IMR-90 (cell line): Measurements from ENCODE around the gene ZG16B. TPM values are rescaled to one million over a fixed set of nuclear protein-coding genes. Genes with fewer than 3 reads are reported as not detected.
A peak's percentile ranks its signal among the peaks of the same experiment; 100 is the strongest.

ENCODE experiments used
- ATAC-seq: fragments of 200-7000 bp; cut with Tn5 transposase; 2 replicates; pipeline ENCODE4 v1.9.1; 2020; ENCODE audit warnings: low read depth, mild to moderate bottlenecking, moderate library complexity
- BruUV-seq: library from RNA; stranded (reverse); fragments of 400-500 nt; replicated peaks from 2 replicates; lab custom pipeline; 2021; lab: Mats Ljungman, UMichigan
- CTCF ChIA-PET: fragments of 300-600 bp; formaldehyde crosslinking; extraction: SDS; loops from one replicate; lab custom pipeline; 2021; ENCODE audit warnings: antibody characterized with exemption; lab: Yijun Ruan, JAX
- POLR2A ChIA-PET: fragments of 300-600 bp; sonication (Branson Sonifier 250); formaldehyde crosslinking; loops from one replicate; lab custom pipeline; 2022; ENCODE audit warnings: antibody characterized with exemption; ENCODE audit not compliant: unreplicated experiment; lab: Charles Lee
- DNase-seq: peaks from one replicate; pipeline ENCODE4 v3.0.0; 2013
- H2AFZ ChIP-seq: replicated peaks from 2 replicates; pipeline ENCODE3; 2013; ENCODE audit warnings: low read length, mild to moderate bottlenecking; ENCODE audit not compliant: poor library complexity
- H2AK5ac ChIP-seq: 2 replicates; pipeline ENCODE4 v1.6.1; 2013; ENCODE audit warnings: low read depth, low read length, inconsistent platforms
- H2AK9ac ChIP-seq: replicated peaks from 2 replicates; pipeline ENCODE3; 2013; ENCODE audit warnings: mild to moderate bottlenecking, low read depth, low read length, moderate library complexity; ENCODE audit not compliant: poor library complexity
- H2BK120ac ChIP-seq: 2 replicates; pipeline ENCODE4 v1.6.1; 2013; ENCODE audit warnings: low read depth, low read length, inconsistent platforms
- H2BK15ac ChIP-seq: 3 replicates; pipeline ENCODE4 v1.6.1; 2013; ENCODE audit warnings: low read depth, low read length, inconsistent platforms
- H2BK20ac ChIP-seq: 2 replicates; pipeline ENCODE4 v1.6.1; 2013; ENCODE audit warnings: low read depth, mild to moderate bottlenecking, inconsistent platforms, low read length, moderate library complexity
- H2BK5ac ChIP-seq: 2 replicates; pipeline ENCODE4 v1.6.1; 2013; ENCODE audit warnings: mild to moderate bottlenecking, low read depth, low read length, inconsistent platforms; ENCODE audit not compliant: poor library complexity, severe bottlenecking
- H3K14ac ChIP-seq: replicated peaks from 2 replicates; pipeline ENCODE4 v1.6.1; 2013; ENCODE audit warnings: low read depth, low read length, inconsistent platforms
- H3K18ac ChIP-seq: 2 replicates; pipeline ENCODE4 v1.6.1; 2013; ENCODE audit warnings: low read depth, low read length, control low read depth
- H3K23ac ChIP-seq: 2 replicates; pipeline ENCODE4 v1.6.1; 2013; ENCODE audit warnings: low read depth, low read length, inconsistent platforms
- H3K27ac ChIP-seq: 2 replicates; pipeline ENCODE4 v1.5.1; 2013; ENCODE audit warnings: mild to moderate bottlenecking, control low read depth, low read length; ENCODE audit not compliant: insufficient read depth
- H3K27me3 ChIP-seq: 2 replicates; pipeline ENCODE4 v1.6.1; 2013; ENCODE audit warnings: low read length; ENCODE audit not compliant: control insufficient read depth, insufficient read depth
- H3K36me3 ChIP-seq: 2 replicates; pipeline ENCODE4 v1.6.1; 2013; ENCODE audit warnings: low read length, mixed read lengths; ENCODE audit not compliant: control insufficient read depth, insufficient read depth
- H3K4ac ChIP-seq: 2 replicates; pipeline ENCODE4 v1.6.1; 2013; ENCODE audit warnings: low read depth, low read length, inconsistent platforms
- H3K4me1 ChIP-seq: 2 replicates; pipeline ENCODE4 v1.6.1; 2013; ENCODE audit warnings: low read length, mixed read lengths; ENCODE audit not compliant: control insufficient read depth, insufficient read depth
- H3K4me2 ChIP-seq: 2 replicates; pipeline ENCODE4 v1.6.1; 2013; ENCODE audit warnings: low read depth, mild to moderate bottlenecking, control low read depth, low read length, moderate library complexity
- H3K4me3 ChIP-seq: 2 replicates; pipeline ENCODE4 v1.5.1; 2013; ENCODE audit warnings: low read depth, mild to moderate bottlenecking, control low read depth, low read length, moderate library complexity; ENCODE audit not compliant: insufficient read depth
- H3K56ac ChIP-seq: 2 replicates; pipeline ENCODE4 v1.6.1; 2013; ENCODE audit warnings: low read length, inconsistent platforms; ENCODE audit not compliant: insufficient read depth; ENCODE audit errors: extremely low read depth
- H3K79me1 ChIP-seq, 2 experiments: 2 replicates each; pipeline ENCODE4 v1.6.1; 2013; ENCODE audit warnings: low read length in 2 of 2, inconsistent platforms in 1 of 2, low read depth in 1 of 2
- H3K9ac ChIP-seq: 2 replicates; pipeline ENCODE4 v1.6.1; 2013; ENCODE audit warnings: low read depth, low read length, control low read depth
- H3K9me1 ChIP-seq: 2 replicates; pipeline ENCODE4 v1.6.1; 2013; ENCODE audit warnings: low read length, inconsistent platforms; ENCODE audit not compliant: insufficient read depth
- H3K9me3 ChIP-seq: 2 replicates; pipeline ENCODE4 v1.6.1; 2013; ENCODE audit warnings: low read length; ENCODE audit not compliant: control insufficient read depth, insufficient read depth
- H4K20me1 ChIP-seq: 2 replicates; pipeline ENCODE4 v1.6.1; 2013; ENCODE audit warnings: low read length, inconsistent platforms; ENCODE audit not compliant: insufficient read depth
- H4K5ac ChIP-seq: 2 replicates; pipeline ENCODE4 v1.6.1; 2013; ENCODE audit warnings: mild to moderate bottlenecking, low read depth, low read length, control low read depth
- H4K8ac ChIP-seq, 2 experiments: 2 replicates each; pipeline ENCODE4 v1.6.1; 2013; ENCODE audit warnings: low read depth in 2 of 2, low read length in 2 of 2, control low read depth in 1 of 2, inconsistent platforms in 1 of 2
- H4K91ac ChIP-seq: 2 replicates; pipeline ENCODE4 v1.6.1; 2013; ENCODE audit warnings: low read depth, low read length, inconsistent platforms; ENCODE audit not compliant: insufficient read depth
- BHLHE40 ChIP-seq: fragments of 150-350 bp; IDR thresholded peaks from 2 replicates; pipeline ENCODE4 v1.6.1; 2016; ENCODE audit warnings: mild to moderate bottlenecking, low read depth, low read length
- CEBPB ChIP-seq: IDR thresholded peaks from 2 replicates; pipeline ENCODE4 v1.6.1; 2012; ENCODE audit warnings: low read depth, low read length, improper control_type of control experiment
- CHD1 ChIP-seq: IDR thresholded peaks from 2 replicates; pipeline ENCODE4 v1.6.1; 2012; ENCODE audit warnings: low read depth, low read length, improper control_type of control experiment
- FOS ChIP-seq: fragments of 150-350 bp; IDR thresholded peaks from 2 replicates; pipeline ENCODE4 v1.6.1; 2016; ENCODE audit warnings: low read depth, low read length
- MAFK ChIP-seq: IDR thresholded peaks from 2 replicates; pipeline ENCODE4 v1.6.1; 2012; ENCODE audit warnings: low read depth, low read length, improper control_type of control experiment
- MAZ ChIP-seq: IDR thresholded peaks from 2 replicates; pipeline ENCODE4 v1.6.1; 2012; ENCODE audit warnings: low read depth, mild to moderate bottlenecking, low read length, improper control_type of control experiment, moderate library complexity, borderline replicate concordance
- MXI1 ChIP-seq: IDR thresholded peaks from 2 replicates; pipeline ENCODE4 v1.6.1; 2012; ENCODE audit warnings: low read depth, mild to moderate bottlenecking, low read length, moderate library complexity, borderline replicate concordance
- NFE2L2 ChIP-seq: fragments of 150-350 bp; IDR thresholded peaks from 2 replicates; pipeline ENCODE4 v1.6.1; 2016; ENCODE audit warnings: low read depth, mild to moderate bottlenecking, low read length
- POLR2A ChIP-seq: IDR thresholded peaks from 2 replicates; pipeline ENCODE4 v1.6.1; 2012; ENCODE audit warnings: mild to moderate bottlenecking, low read depth, low read length
- RAD21 ChIP-seq: IDR thresholded peaks from 2 replicates; pipeline ENCODE4 v1.6.1; 2012; ENCODE audit warnings: low read length, improper control_type of control experiment
- RCOR1 ChIP-seq: IDR thresholded peaks from 2 replicates; pipeline ENCODE4 v1.6.1; 2012; ENCODE audit warnings: mild to moderate bottlenecking, low read length, improper control_type of control experiment; ENCODE audit not compliant: insufficient replicate concordance
- RFX5 ChIP-seq: IDR thresholded peaks from 2 replicates; pipeline ENCODE4 v1.8.0; 2012; ENCODE audit warnings: low read depth, mild to moderate bottlenecking, low read length, moderate library complexity
- SMC3 ChIP-seq: fragments of 150-350 bp; IDR thresholded peaks from 2 replicates; pipeline ENCODE4 v1.6.1; 2016; ENCODE audit warnings: low read depth, mild to moderate bottlenecking, antibody characterized with exemption, low read length, moderate library complexity
- WGBS, 2 experiments: methylation state at CpG; one replicate each; pipeline versions ENCODE4 v1.1.5 to v1.1.7; 2013; ENCODE audit warnings: missing lambda C conversion rate in 2 of 2; ENCODE audit not compliant: insufficient read length in 1 of 2; ENCODE audit errors: extremely low coverage in 2 of 2; 5-methylcytosine and 5-hydroxymethylcytosine counted together
- dilution Hi-C: fragments of 300-500 bp; cut with HindIII; formaldehyde crosslinking; loops from one replicate; pipeline ENCODE4 v1.14.3; 2018; ENCODE audit warnings: low sequenced_read_pairs; ENCODE audit not compliant: unreplicated experiment
- in situ Hi-C: fragments of 300-500 bp; cut with MboI; formaldehyde crosslinking; loops from 3 replicates; pipeline ENCODE4 v1.14.3; 2019; ENCODE audit warnings: low sequenced_read_pairs, inconsistent platforms, mixed read lengths
- intact Hi-C: fragments of 100-400 bp; cut with micrococcal nuclease; formaldehyde crosslinking; loops from 2 replicates; pipeline ENCODE4 v1.10.0; 2022
- polyA plus RNA-seq, 3 experiments: library from polyadenylated mRNA; depleted of rRNA; stranded (reverse); fragments of >200 nt; gene quantifications; 2 replicates each; pipeline ENCODE4 v1.2.3, GENCODE V29; 2012; ENCODE audit warnings: low replicate concordance in 1 of 3
- total RNA-seq: library from RNA; depleted of rRNA; stranded (reverse); fragments of >200 nt; gene quantifications from 2 replicates; pipeline ENCODE4 v1.2.3, GENCODE V29; 2012
- TF ChIP-seq, protein P1 (sequence below): fragments of 150-350 bp; IDR thresholded peaks from 2 replicates; pipeline ENCODE4 v1.6.1; 2017; ENCODE audit warnings: mild to moderate bottlenecking, antibody characterized with exemption, low read length, low read depth
- TF ChIP-seq, protein P2 (sequence below): fragments of 150-350 bp; IDR thresholded peaks from 2 replicates; pipeline ENCODE4 v1.6.1; 2016; ENCODE audit warnings: low read depth, mild to moderate bottlenecking, low read length, moderate library complexity, borderline replicate concordance
- TF ChIP-seq, protein P3 (sequence below): conservative IDR thresholded peaks from 2 replicates; pipeline ENCODE4 v1.5.1; 2012; ENCODE audit warnings: mild to moderate bottlenecking, low read depth, low read length, improper control_type of control experiment

ZG16B gene
- total and polyA plus RNA-seq, 2 of the 4 experiments (the other 2 are of a cell fraction) = 0.54 to 0.65 TPM

DNA sequence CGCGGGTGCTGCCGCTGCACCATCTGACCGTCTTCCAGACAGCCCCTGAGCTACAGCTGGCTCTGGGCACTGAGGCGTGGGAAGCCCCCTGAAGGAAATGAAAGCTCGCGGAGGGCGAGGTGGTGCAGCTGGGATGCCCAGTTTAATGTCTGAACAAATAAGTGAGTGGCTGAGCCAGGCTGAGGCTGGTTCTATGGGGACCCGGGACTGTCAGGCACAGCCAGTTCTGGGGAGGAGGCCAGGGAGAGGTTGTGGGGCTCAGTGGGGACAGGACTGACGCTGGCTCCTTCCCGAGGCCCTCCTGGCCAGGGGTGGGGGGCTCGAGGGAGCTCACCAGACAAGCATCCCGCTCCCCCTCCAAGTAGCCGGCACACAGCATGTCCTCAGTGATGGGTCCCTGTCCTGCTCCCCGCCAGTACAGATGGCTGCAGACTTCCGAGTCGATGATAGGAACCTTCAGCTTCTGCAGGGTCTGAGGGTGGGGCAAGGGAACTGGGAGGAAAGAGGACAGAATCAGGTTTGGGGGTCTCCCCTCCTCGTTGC lies 23.5 kb downstream of the ZG16B start:
- Histone ChIP-seq H3K9me1 (no peaks in the 10 kb centered on the region), H3K9me3 (peaks cover 5% of the 10 kb centered on the region), H3K79me1 (no peaks in the 10 kb centered on the region), H3K4me2 (no peak overlapping the region), H4K8ac (no peak overlapping the region), H2BK20ac (no peak overlapping the region), H3K23ac (no peak overlapping the region), H3K18ac (no peak overlapping the region), H3K4me1 (0 out of 2 replicates have a peak, but pooled peaks cover 2% of the 10 kb centered on the region), H3K27me3 (peaks cover 24% of the 10 kb centered on the region), H3K56ac (no peak overlapping the region), H4K20me1 (no peaks in the 10 kb centered on the region), H4K5ac (no peak overlapping the region), H2BK5ac (no peak overlapping the region), H3K14ac (no peak overlapping the region), H2AK5ac (no peak overlapping the region), H2BK120ac (no peak overlapping the region), H3K27ac (no peak overlapping the region), H4K91ac (no peak overlapping the region), H3K4me3 (no peak overlapping the region), H3K36me3 (no peaks in the 10 kb centered on the region), H3K4ac (no peak overlapping the region), H2BK15ac (no peak overlapping the region), H3K9ac (no peak overlapping the region), H2AFZ (peak overlapping the region; percentile 49), H2AK9ac (peak overlapping the region; percentile 50)
- CTCF ChIA-PET = interaction anchor here (1.2 to 1.4 kb wide), 2 partner anchors 14 to 15 kb away, joined by 3 to 4 read pairs; no protein-coding TSS in a partner anchor
- ATAC-seq (no peak), DNase-seq (no peak)
- POLR2A ChIA-PET = interaction anchor here (0.7 kb wide), 1 partner anchor 15 kb away, joined by 4 read pairs; no protein-coding TSS in a partner anchor
- intact Hi-C loops = no loop called here
- in situ Hi-C loops = no loop called here
- TF ChIP-seq BHLHE40 (no peak), SMC3 (no peak), RAD21 (no peak), RCOR1 (no peak), NFE2L2 (no peak), CHD1 (no peak), FOS (no peak), RFX5 (no peak), MXI1 (no peak), MAZ (no peak), MAFK (no peak), CEBPB (no peak), POLR2A (no peak)
- TF ChIP-seq, protein P1, sequence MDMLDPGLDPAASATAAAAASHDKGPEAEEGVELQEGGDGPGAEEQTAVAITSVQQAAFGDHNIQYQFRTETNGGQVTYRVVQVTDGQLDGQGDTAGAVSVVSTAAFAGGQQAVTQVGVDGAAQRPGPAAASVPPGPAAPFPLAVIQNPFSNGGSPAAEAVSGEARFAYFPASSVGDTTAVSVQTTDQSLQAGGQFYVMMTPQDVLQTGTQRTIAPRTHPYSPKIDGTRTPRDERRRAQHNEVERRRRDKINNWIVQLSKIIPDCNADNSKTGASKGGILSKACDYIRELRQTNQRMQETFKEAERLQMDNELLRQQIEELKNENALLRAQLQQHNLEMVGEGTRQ = no peak
- TF ChIP-seq, protein P2, sequence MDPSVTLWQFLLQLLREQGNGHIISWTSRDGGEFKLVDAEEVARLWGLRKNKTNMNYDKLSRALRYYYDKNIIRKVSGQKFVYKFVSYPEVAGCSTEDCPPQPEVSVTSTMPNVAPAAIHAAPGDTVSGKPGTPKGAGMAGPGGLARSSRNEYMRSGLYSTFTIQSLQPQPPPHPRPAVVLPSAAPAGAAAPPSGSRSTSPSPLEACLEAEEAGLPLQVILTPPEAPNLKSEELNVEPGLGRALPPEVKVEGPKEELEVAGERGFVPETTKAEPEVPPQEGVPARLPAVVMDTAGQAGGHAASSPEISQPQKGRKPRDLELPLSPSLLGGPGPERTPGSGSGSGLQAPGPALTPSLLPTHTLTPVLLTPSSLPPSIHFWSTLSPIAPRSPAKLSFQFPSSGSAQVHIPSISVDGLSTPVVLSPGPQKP = no peak
- TF ChIP-seq, protein P3, sequence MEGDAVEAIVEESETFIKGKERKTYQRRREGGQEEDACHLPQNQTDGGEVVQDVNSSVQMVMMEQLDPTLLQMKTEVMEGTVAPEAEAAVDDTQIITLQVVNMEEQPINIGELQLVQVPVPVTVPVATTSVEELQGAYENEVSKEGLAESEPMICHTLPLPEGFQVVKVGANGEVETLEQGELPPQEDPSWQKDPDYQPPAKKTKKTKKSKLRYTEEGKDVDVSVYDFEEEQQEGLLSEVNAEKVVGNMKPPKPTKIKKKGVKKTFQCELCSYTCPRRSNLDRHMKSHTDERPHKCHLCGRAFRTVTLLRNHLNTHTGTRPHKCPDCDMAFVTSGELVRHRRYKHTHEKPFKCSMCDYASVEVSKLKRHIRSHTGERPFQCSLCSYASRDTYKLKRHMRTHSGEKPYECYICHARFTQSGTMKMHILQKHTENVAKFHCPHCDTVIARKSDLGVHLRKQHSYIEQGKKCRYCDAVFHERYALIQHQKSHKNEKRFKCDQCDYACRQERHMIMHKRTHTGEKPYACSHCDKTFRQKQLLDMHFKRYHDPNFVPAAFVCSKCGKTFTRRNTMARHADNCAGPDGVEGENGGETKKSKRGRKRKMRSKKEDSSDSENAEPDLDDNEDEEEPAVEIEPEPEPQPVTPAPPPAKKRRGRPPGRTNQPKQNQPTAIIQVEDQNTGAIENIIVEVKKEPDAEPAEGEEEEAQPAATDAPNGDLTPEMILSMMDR = no peak
- no TSS peak for BruUV-seq
- dilution Hi-C loops = no loop called here
- WGBS, 2 experiments = 55% methylated on average over 5 of the region's 18 CpGs; no CpG with 5 or more reads in 1 of the 2 experiments
